Body of pancreas (tissue), 4 donors: ENCODE results near the gene MECR. TPM values are rescaled to one million over a fixed set of nuclear protein-coding genes. Genes with fewer than 3 reads are reported as not detected.

Experiments used
- ATAC-seq: fragments of 150-250 bp; one replicate; pipeline ENCODE4 v1.9.1; 2016
- DNase-seq, 4 donors: peaks; one replicate each; pipeline ENCODE4 v3.0.0-alpha.2; 2019
- H3K27ac ChIP-seq, 4 donors: fragments of 200-600 bp; sonication (generic); 1 replicate in 3 of 4; 2 replicates in 1 of 4; pipeline versions ENCODE4 v1.5.1 to v1.6.1; 2016 to 2019; ENCODE audit warnings: mild to moderate bottlenecking in 1 of 4, mixed read lengths in 1 of 4, moderate library complexity in 1 of 4
- H3K27me3 ChIP-seq, 2 donors: fragments of 200-600 bp; sonication (generic); one replicate each; pipeline ENCODE4 v1.6.0; 2016; ENCODE audit warnings: mild to moderate bottlenecking in 1 of 2
- H3K36me3 ChIP-seq, 2 donors: fragments of 200-600 bp; sonication (generic); replicated peaks in 1 of 2; 2 replicates each; pipeline ENCODE4 v1.5.1; 2016; ENCODE audit warnings: low read depth in 2 of 2; ENCODE audit not compliant: insufficient read depth in 1 of 2
- H3K4me1 ChIP-seq: fragments of 200-600 bp; sonication (generic); one replicate; pipeline ENCODE4 v1.6.0; 2016
- H3K4me3 ChIP-seq, 2 donors: fragments of 200-600 bp; sonication (generic); 1 replicate in 1 of 2; 2 replicates in 1 of 2; pipeline ENCODE4 v1.5.1; 2016 to 2019
- H3K9me3 ChIP-seq, 3 donors: fragments of 200-600 bp; sonication (generic); 1 replicate in 2 of 3; 2 replicates in 1 of 3; pipeline ENCODE4 v1.5.1; 2016
- CTCF ChIP-seq, 7 experiments: fragments of 450-650 bp in 4 of 7; fragments of 200-600 bp in 3 of 7; sonication (generic) in 3 of 7; IDR thresholded peaks; one replicate each; pipeline ENCODE4 v1.5.1; 2016 to 2019; ENCODE audit warnings: antibody characterized with exemption in 7 of 7
- POLR2A ChIP-seq, 3 donors: fragments of 450-650 bp; IDR thresholded peaks; one replicate each; pipeline ENCODE4 v1.6.1; 2016; ENCODE audit warnings: antibody characterized with exemption in 3 of 3, mild to moderate bottlenecking in 2 of 3
- WGBS, 2 donors: methylation state at CpG; one replicate each; pipeline ENCODE4 v1.1.5; 2017; 5-methylcytosine and 5-hydroxymethylcytosine counted together
- intact Hi-C: fragments of 100-400 bp; cut with DNase I; formaldehyde crosslinking; loops from one replicate; pipeline ENCODE4 v1.15.1; 2023
- total RNA-seq, 2 donors: library from RNA; depleted of rRNA; stranded (reverse); fragments of >200 nt; gene quantifications; one replicate each; pipeline ENCODE4 v1.1.0, GENCODE V29; 2016

Gene MECR
- total RNA-seq, 2 donors from 2014 or later: 10.6 to 30.7 TPM

- H3K4me1 ChIP-seq: peaks cover 54% of the 10 kb centered on the region
- no peak overlapping the region for H3K27ac ChIP-seq
- ATAC-seq (no peak), DNase-seq (no peak)
- no peak for TF ChIP-seq CTCF (IDR thresholded peaks at IDR 0.05)
- TF ChIP-seq POLR2A (IDR thresholded peaks at IDR 0.05): no peak
- 31 to 37% methylated on average over 4 of the region's 4 CpGs for WGBS, 2 donors
- no peaks in the 10 kb centered on the region for H3K27me3 ChIP-seq
- intact Hi-C loops: no loop called here
- H3K36me3 ChIP-seq: no peaks in the 10 kb centered on the region
- H3K9me3 ChIP-seq: no peaks in the 10 kb centered on the region
- H3K4me3 ChIP-seq: no peak overlapping the region
Measured at GRCh38 chr1:29176576-29176975, 54.2 kb downstream of the MECR start.

GRCh38 chr1:29172415-29172939 is 58.3 kb downstream of the MECR start:
- H3K4me1 ChIP-seq: peaks cover 50% of the 10 kb centered on the region
- WGBS, 2 donors: 93 to 95% methylated on average over 7 to 8 of the region's 8 CpGs
- TF ChIP-seq CTCF (IDR thresholded peaks at IDR 0.05): no peak
- TF ChIP-seq POLR2A (IDR thresholded peaks at IDR 0.05): no peak
- no peaks in the 10 kb centered on the region for H3K9me3 ChIP-seq
- H3K27me3 ChIP-seq: no peaks in the 10 kb centered on the region
- intact Hi-C loops: no loop called here
- no peak overlapping the region for H3K27ac ChIP-seq
- no peak overlapping the region for H3K4me3 ChIP-seq
- no peak for DNase-seq
- H3K36me3 ChIP-seq: peaks cover 0 to 3% of the 10 kb centered on the region in 2 donors
- no peak for ATAC-seq

GRCh38 chr1:29171521-29171920 is 59.2 kb downstream of the MECR start:
- ATAC-seq (no peak), DNase-seq (no peak)
- WGBS, 2 donors: 85 to 92% methylated on average over 5 of the region's 5 CpGs
- peaks cover 0 to 3% of the 10 kb centered on the region in 2 donors for H3K36me3 ChIP-seq
- no peaks in the 10 kb centered on the region for H3K27me3 ChIP-seq
- H3K9me3 ChIP-seq: no peaks in the 10 kb centered on the region
- TF ChIP-seq CTCF (IDR thresholded peaks at IDR 0.05): no peak
- no peak for TF ChIP-seq POLR2A (IDR thresholded peaks at IDR 0.05)
- H3K27ac ChIP-seq: no peak overlapping the region
- H3K4me1 ChIP-seq: peaks cover 42% of the 10 kb centered on the region
- intact Hi-C loops: no loop called here
- no peak overlapping the region for H3K4me3 ChIP-seq

GRCh38 chr1:29171089-29171488 is 59.6 kb downstream of the MECR start:
- H3K27me3 ChIP-seq: no peaks in the 10 kb centered on the region
- H3K4me1 ChIP-seq: peaks cover 40% of the 10 kb centered on the region
- H3K9me3 ChIP-seq: no peaks in the 10 kb centered on the region
- intact Hi-C loops: no loop called here
- no peak for ATAC-seq
- 32 to 35% methylated on average over 3 of the region's 3 CpGs for WGBS, 2 donors
- no peak overlapping the region for H3K4me3 ChIP-seq
- DNase-seq: no peak
- H3K36me3 ChIP-seq: peaks cover 0 to 3% of the 10 kb centered on the region in 2 donors
- H3K27ac ChIP-seq: no peak overlapping the region
- TF ChIP-seq CTCF (IDR thresholded peaks at IDR 0.05): no peak
- TF ChIP-seq POLR2A (IDR thresholded peaks at IDR 0.05): no peak

- no peak for DNase-seq
- Histone ChIP-seq H3K4me3 (no peak overlapping the region), H3K36me3 (peaks cover 0 to 4% of the 10 kb centered on the region in 2 donors), H3K27me3 (no peaks in the 10 kb centered on the region), H3K27ac (no peak overlapping the region), H3K9me3 (no peaks in the 10 kb centered on the region), H3K4me1 (peaks cover 37% of the 10 kb centered on the region)
- WGBS, 2 donors: 65 to 72% methylated on average over 3 of the region's 3 CpGs
- TF ChIP-seq CTCF (IDR thresholded peaks at IDR 0.05) (no peak), POLR2A (IDR thresholded peaks at IDR 0.05) (no peak)
- ATAC-seq: no peak
- intact Hi-C loops: no loop called here
Measured at GRCh38 chr1:29169976-29170375, 60.8 kb downstream of the MECR start.
